HG03025 (cell line): Measurements from ENCODE around the gene NRL.
A peak's percentile ranks its signal among the peaks of the same experiment; 100 is the strongest.

Experiments used
- ATAC-seq: cut with Tn5 transposase; IDR thresholded peaks from one replicate; pipeline ENCODE4 v1.9.1; 2021; ENCODE audit warnings: mild to moderate bottlenecking, moderate library complexity; ENCODE audit not compliant: unreplicated experiment, low FRiP score

Gene NRL

DNA sequence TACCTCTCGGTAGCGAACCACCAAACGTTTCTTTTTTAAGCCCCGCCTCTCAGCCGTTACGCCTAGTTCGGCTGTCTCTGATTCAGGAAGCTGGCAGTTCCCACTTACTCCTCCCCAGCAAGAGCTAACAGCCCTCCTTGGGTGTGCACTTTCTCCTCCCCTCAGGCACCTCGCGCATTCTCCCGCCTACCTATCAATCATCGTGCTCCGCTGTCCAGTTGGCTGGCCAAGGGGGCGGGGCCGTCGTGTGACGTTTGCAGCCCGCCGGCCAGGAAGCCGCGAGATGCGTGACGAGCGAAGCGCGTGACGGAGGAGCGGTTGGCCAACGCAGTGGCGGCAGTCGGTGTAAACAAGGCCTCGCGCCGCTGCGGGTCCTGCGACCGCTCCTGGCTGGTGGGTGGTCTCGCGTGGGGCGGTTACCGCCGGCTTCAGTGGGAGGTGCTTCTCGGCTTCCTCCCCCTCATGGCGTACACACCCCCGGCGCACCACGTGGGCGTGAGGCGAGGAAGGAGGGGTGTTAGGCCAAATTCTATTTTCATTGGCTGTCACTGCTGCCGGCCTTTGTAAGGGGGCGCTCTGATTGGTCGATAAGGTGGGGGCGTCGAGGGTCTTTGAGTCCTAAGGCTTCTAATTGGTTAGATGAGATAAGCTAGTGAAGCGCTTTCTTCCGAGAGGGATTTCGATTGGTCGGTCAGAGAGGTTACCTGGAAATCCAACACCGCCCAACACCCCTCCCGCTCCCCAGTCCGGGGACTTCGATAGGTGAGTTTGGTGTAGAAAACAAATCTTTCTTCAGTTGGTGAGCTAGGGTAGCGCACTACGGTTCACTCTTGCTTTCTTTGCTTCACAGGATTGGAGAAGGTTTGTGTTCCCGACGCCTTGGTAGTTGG is at the start of gene NRL, which contains the start of gene DCAF11:
Gene NRL (minus strand): TSS at position 418 of the 890 bp plus-strand sequence. CDS start 32,101 bp downstream, outside the sequence.
Gene DCAF11 (plus strand): TSS at position 246 of the 890 bp plus-strand sequence. CDS start 818 bp downstream, outside the sequence.
- ATAC-seq, result peak; percentile 76

- ATAC-seq, result no peak
Measured at GRCh38 chr14:24162093-24162492, 47.3 kb upstream of the NRL start.

GRCh38 chr14:24160850-24161804 is 46.4 kb upstream of the NRL start, which contains the start of gene IRF9:
Gene IRF9 (plus strand): TSS chr14:24161265. CDS start chr14:24162145, 880 bp downstream.
- ATAC-seq, result peak; percentile 80

DNA sequence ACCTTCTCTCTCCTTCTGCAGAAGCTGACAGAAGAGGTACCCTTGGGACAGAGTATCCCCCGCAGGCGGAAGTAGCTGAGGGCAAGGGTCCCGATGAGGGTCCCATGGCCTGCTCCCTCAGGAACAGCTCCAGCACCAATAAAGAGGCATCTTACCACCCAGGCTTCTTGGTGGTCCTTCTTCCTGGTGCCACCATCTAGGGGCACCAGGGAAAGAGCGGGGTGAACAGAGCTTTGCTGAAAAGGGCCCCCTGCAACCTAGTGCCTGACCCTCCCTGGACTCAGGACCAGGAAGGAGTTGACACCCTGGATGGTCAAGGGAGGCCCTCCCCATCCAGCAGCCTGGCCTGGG is 45.7 kb upstream of the NRL start:
- peak; percentile 3 for ATAC-seq

GRCh38 chr14:24159777-24160498 is 45.2 kb upstream of the NRL start:
- ATAC-seq, result no peak

GRCh38 chr14:24157331-24157730 is 42.6 kb upstream of the NRL start:
- ATAC-seq, result no peak

DNA sequence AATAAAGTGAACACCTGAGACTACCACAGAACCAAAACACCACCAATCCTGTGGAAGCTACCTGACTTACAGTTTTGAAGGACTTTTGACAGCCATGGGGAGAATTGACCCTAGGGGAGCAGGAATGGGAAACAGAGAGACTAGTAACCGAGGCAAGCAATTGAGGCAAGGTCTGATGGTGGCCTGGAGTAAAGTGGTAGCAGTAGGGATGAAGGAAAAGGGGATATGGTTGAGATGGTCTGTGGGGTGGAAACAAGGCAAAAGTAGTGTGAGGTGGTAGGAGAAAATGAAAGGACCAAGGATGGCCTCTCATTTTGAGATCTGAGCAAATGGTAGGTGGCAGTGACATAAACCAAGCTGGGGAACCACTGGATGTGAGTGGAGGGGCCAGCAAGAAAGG is 42.1 kb upstream of the NRL start:
- ATAC-seq, result no peak

GRCh38 chr14:24155100-24155499 is 40.4 kb upstream of the NRL start:
- ATAC-seq, result no peak

DNA sequence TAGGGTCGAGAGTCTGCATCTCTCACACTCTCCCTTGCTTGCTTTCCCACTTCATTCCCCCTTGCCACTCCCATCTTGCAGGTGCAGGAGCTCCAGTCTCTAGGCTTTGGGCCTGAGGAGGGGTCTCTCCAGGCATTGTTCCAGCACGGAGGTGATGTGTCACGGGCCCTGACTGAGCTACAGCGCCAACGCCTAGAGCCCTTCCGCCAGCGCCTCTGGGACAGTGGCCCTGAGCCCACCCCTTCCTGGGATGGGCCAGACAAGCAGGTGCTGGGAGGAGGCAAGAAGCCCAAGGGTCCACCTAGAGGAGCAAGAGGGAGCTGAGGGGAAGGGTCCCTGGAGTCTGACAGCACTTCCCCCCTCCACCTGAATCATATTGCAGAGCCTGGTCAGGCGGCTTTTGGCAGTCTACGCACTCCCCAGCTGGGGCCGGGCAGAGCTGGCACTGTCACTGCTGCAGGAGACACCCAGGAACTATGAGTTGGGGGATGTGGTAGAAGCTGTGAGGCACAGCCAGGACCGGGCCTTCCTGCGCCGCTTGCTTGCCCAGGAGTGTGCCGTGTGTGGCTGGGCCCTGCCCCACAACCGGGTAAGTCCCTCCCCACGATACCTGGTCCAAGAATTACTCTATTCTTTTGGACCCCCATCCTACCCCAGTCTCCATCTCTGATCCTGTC is 36.8 kb upstream of the NRL start:
- ATAC-seq, result no peak

- no peak for ATAC-seq
Measured at GRCh38 chr14:24150993-24151392, 36.2 kb upstream of the NRL start.

DNA sequence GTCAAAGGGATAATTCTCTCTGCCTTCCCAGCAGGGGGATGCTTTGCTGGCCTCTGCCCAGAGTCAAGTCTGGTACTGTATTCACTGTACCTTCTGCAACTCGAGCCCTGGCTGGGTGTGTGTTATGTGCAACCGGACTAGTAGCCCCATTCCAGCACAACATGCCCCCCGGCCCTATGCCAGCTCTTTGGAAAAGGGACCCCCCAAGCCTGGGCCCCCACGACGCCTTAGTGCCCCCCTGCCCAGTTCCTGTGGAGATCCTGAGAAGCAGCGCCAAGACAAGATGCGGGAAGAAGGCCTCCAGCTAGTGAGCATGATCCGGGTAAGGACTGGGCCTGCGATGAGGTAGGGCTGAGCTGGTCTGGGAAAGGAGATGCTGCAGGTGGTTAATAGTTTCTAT is 35.8 kb upstream of the NRL start:
- ATAC-seq, result no peak

DNA sequence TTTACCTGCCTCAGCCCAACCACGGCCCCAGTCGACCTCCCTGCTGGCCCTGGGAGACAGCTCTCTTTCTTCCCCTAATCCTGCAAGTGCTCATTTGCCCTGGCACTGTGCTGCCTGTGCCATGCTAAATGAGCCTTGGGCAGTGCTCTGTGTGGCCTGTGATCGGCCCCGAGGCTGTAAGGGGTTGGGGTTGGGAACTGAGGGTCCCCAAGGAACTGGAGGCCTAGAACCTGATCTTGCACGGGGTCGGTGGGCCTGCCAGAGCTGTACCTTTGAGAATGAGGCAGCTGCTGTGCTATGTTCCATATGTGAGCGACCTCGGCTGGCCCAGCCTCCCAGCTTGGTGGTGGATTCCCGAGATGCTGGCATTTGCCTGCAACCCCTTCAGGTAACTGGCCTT is 35.3 kb upstream of the NRL start:
- no peak for ATAC-seq

DNA sequence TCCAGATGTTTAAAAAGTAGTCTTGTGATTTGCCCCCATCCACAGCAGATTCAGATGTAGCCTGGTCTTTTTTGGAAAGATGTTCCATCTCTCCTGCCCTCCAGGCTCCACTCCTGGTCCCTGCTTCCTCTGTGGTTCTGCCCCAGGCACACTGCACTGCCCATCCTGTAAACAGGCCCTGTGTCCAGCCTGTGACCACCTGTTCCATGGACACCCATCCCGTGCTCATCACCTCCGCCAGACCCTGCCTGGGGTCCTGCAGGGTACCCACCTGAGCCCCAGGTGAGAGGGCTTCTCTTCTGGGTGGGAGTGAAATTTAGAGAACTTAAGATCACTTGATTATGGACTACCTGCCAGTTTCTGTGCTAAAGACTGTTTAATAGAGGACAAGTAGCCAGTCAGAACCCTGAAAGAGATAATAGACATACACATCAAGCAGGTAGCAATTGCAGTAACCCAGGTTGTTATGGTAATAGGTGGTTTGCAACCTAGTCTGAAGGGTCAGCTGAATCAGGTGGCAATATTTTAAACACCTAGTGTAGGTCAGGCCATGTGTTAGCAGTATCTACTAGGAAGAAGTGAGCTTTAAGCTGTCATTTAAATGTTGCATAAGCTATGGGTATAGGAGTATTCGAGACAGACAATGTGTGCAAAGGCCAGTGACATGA is 34.7 kb upstream of the NRL start:
- ATAC-seq, result no peak

DNA sequence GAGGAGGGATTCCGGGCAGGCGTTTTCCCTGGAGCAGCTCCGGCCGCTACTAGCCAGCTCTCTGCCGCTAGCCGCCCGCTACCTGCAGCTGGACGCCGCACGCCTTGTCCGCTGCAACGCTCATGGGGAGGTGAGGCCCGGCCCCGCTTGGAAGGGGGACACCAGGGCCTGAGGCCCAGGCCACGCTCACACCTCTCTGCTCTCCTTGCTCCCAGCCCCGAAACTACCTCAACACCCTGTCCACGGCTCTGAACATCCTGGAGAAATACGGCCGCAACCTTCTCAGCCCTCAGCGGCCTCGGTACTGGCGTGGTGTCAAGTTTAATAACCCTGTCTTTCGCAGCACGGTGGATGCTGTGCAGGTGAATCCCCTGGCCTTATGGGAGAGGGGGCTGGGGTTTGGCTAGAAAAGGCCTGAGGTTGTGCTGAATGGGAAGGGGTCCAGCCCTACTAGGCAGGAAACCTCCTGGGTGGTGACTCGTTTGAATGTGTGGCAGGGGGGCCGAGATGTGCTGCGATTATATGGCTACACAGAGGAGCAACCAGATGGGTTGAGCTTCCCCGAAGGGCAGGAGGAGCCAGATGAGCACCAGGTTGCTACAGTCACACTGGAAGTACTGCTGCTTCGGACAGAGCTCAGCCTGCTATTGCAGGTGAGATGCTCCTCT is 33.1 kb upstream of the NRL start:
- no peak for ATAC-seq

GRCh38 chr14:24146978-24147760 is 32.4 kb upstream of the NRL start, which contains the start of gene RNF31:
Gene RNF31 (plus strand): TSS chr14:24147498. CDS start chr14:24147699, 201 bp downstream.
- ATAC-seq, result peak; percentile 79

GRCh38 chr14:24146453-24146977 is 31.8 kb upstream of the NRL start, which contains the start of gene PSME2:
Gene PSME2 (minus strand): TSS chr14:24146610. CDS start chr14:24146581, 29 bp downstream.
- peak; percentile 61 for ATAC-seq

DNA sequence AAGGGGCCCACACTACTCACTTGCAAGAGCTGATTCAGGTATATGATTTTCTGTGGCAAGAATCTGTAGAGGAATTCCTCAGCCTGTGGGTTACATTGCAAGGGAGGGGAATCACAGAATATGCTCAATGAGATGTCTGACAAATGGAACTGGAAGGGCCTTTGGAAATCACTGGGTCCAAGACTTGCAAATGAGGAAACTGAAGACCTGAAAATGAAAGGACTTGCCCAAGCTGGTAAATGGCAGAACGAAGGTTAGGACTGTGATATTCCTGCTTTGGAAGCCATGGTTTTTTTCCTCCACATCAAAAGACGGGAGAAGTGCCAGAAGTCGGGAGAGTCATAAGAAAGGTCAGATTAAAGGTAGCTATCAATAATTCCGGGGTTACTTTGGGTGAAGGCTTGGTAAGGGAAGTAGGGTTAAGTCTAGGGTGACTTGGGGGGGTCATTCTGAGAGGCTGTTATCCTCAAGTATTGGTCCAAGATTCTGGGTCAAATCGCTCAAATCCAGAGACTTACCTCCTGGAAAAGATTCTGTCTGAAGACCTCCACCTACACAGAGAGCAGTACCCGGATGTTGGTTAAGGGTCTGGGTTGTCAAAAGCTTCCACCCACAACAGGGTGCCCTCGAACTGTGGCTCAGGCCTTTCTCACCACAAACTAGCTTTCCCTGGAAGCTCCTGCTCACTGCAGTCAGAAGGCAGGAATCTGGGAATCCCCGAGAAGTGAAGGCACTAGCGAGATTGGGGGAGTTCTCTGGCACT is 31.1 kb upstream of the NRL start:
- ATAC-seq, result no peak
